Measurements from ENCODE around the gene LONRF3. TPM values are rescaled to one million over a fixed set of nuclear protein-coding genes. Genes with fewer than 3 reads are reported as not detected.

Gene LONRF3
- 0.65 TPM in 1 of 2 replicates, not detected in the other for total RNA-seq

DNA sequence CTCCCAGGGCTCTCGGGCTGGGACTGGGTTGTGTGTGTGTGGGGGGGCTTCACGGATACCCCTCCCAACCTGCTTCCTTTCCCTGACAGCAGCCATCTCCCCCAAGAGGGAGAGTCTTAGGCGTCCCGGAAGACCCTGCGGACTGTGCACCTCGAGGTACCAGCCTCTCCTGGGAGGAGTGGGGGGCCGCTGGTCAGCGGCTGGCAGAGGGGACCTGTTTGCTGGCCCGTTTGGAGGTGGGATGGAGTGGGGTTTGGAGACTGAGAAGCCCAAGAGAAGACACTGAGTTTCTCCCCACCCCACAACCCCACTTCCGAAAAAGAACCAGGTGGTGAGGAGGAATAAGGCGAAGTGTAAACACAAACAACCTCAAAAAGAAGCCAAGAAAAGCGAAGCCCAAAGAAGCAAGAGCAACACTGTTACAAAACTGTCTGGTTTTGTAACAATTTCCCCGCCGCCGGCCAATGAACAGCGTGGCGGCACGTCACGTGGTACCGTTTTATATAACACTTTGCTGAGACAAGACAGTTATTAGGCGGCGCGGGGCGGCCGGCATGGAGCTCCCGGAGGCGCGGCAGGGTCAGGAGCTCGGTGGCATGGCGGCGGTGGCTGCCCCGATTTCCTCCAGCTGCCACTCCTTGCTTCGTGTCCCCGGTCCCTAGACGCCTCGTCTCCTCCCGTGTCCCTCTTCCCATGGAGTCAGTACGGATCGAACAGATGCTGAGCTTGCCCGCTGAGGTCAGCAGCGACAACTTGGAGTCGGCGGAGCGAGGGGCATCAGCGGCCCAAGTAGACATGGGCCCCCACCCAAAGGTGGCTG is at the start of gene LONRF3:
TSS of gene LONRF3 (plus strand) at position 531 of the 820 bp plus-strand sequence. CDS start at position 694, 163 bp downstream.

Other genes starting within 250 kb of the LONRF3 start
- 52.5 and 68.3 TPM in 2 replicates for gene IL13RA1, start 247.0 kb upstream of the LONRF3 start, total RNA-seq
- not detected in 2 replicates for gene ZCCHC12, start 150.8 kb upstream of the LONRF3 start, total RNA-seq
- not detected in 2 replicates for gene CT47C1, start 98.4 kb downstream of the LONRF3 start, total RNA-seq
- gene KIAA1210, start 153.2 kb downstream of the LONRF3 start, total RNA-seq: 0.12 and 0.16 TPM in 2 replicates